Measurements from ENCODE around the gene PRPF40B.

DNA sequence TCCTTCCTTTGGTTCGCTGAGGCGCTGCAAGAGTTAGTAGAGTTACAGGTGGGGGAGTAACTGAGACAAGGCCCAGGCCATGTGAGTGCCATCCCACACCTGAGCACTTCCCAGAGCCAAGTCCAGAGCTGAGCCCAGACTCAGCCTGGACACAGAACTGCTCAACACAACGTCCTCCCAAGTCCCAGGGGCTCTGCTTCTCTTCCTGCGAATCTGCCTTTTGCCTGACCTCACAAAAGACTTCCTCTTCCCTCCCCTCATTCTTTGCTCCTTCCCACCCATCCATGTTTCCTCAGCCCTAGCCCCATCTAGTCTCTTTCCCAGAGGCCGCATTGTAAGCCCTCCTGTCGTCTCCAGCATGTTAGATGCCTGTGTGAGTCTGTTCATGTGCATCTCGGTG lies 38.8 kb upstream of the PRPF40B start:
- TF ChIP-seq CTCF (IDR thresholded peaks at IDR 0.05) (no peak), POLR2A (IDR thresholded peaks at IDR 0.05) (no peak)

Measured in right lobe of liver (tissue), 4 donors.